Esophagus squamous epithelium (tissue), 5 donors: Measurements from ENCODE around the gene HDGFL2. TPM values are rescaled to one million over a fixed set of nuclear protein-coding genes. Genes with fewer than 3 reads are reported as not detected.

Source experiments
- DNase-seq: peaks from one replicate; lab custom pipeline; 2025; lab: John Stamatoyannopoulos, UW
- H3K27ac ChIP-seq, 4 donors: fragments of 200-600 bp; sonication (generic); one replicate each; pipeline ENCODE4 v1.5.1; 2016 to 2019; ENCODE audit warnings: mild to moderate bottlenecking in 1 of 4
- H3K27me3 ChIP-seq, 4 donors: fragments of 200-600 bp; sonication (generic); 1 replicate in 3 of 4; 2 replicates in 1 of 4; pipeline versions ENCODE4 v1.5.1 to v1.6.0; 2017 to 2021; ENCODE audit warnings: antibody characterized with exemption in 1 of 4
- H3K36me3 ChIP-seq, 3 donors: fragments of 200-600 bp; sonication (generic); one replicate each; pipeline ENCODE4 v1.5.1; 2016 to 2019
- H3K4me1 ChIP-seq, 3 donors: fragments of 200-600 bp; sonication (generic); one replicate each; pipeline ENCODE4 v1.5.1; 2017 to 2019
- H3K4me3 ChIP-seq, 4 donors: fragments of 200-600 bp; sonication (generic); 1 replicate in 3 of 4; 2 replicates in 1 of 4; pipeline ENCODE4 v1.5.1; 2016 to 2019; ENCODE audit warnings: mild to moderate bottlenecking in 2 of 4, moderate library complexity in 1 of 4
- H3K9me3 ChIP-seq, 3 donors: fragments of 200-600 bp; sonication (generic); one replicate each; pipeline ENCODE4 v1.5.1; 2016 to 2019
- CTCF ChIP-seq, 6 experiments: fragments of 450-650 bp in 4 of 6; fragments of 200-600 bp in 2 of 6; sonication (generic) in 2 of 6; IDR thresholded peaks; one replicate each; pipeline ENCODE4 v1.5.1; 2016 to 2019; ENCODE audit warnings: antibody characterized with exemption in 6 of 6, mild to moderate bottlenecking in 4 of 6, moderate library complexity in 4 of 6
- POLR2A ChIP-seq, 4 donors: fragments of 450-650 bp; IDR thresholded peaks; one replicate each; pipeline ENCODE4 v1.6.1; 2017; ENCODE audit warnings: antibody characterized with exemption in 4 of 4, mild to moderate bottlenecking in 4 of 4, moderate library complexity in 3 of 4
- WGBS, 2 donors: methylation state at CpG; one replicate each; pipeline ENCODE4 v1.1.5; 2018; 5-methylcytosine and 5-hydroxymethylcytosine counted together
- intact Hi-C: fragments of 100-400 bp; cut with DNase I; formaldehyde crosslinking; loops from one replicate; pipeline ENCODE4 v1.15.0; 2022
- total RNA-seq, 4 donors: library from RNA; depleted of rRNA; stranded (reverse); fragments of >200 nt; gene quantifications; one replicate each; pipeline ENCODE4 v1.1.0, GENCODE V29; 2016
- donor health status: DM: yes; HTN: yes; CAD: no.

Gene HDGFL2
- total RNA-seq, 4 donors from 2014 or later = 18.4 to 28.8 (median 20.5) TPM

- Histone ChIP-seq H3K27me3 (no peaks in the 10 kb centered on the region), H3K4me1 (no peaks in the 10 kb centered on the region), H3K36me3 (peaks cover 0 to 6% (median 0%) of the 10 kb centered on the region in 3 donors), H3K4me3 (no peak overlapping the region), H3K9me3 (no peaks in the 10 kb centered on the region), H3K27ac (no peak overlapping the region)
- intact Hi-C loops = no loop called here
- 78 to 79% methylated on average over 8 to 13 of the region's 37 CpGs for WGBS, 2 donors
- DNase-seq = no peak
- TF ChIP-seq POLR2A (IDR thresholded peaks at IDR 0.05) = no peak
- no peak for TF ChIP-seq CTCF (IDR thresholded peaks at IDR 0.05)
Observed at GRCh38 chr19:4510435-4511255, 38.5 kb downstream of the HDGFL2 start.

GRCh38 chr19:4511300-4512054 lies 39.4 kb downstream of the HDGFL2 start:
- intact Hi-C loops = no loop called here
- no peak overlapping the region for H3K4me3 ChIP-seq
- H3K4me1 ChIP-seq = no peaks in the 10 kb centered on the region
- H3K27me3 ChIP-seq = no peaks in the 10 kb centered on the region
- TF ChIP-seq CTCF (IDR thresholded peaks at IDR 0.05) = no peak
- TF ChIP-seq POLR2A (IDR thresholded peaks at IDR 0.05) = no peak
- H3K9me3 ChIP-seq = no peaks in the 10 kb centered on the region
- no peak for DNase-seq
- no peaks in the 10 kb centered on the region for H3K36me3 ChIP-seq
- 77 to 81% methylated on average over 21 to 25 of the region's 27 CpGs for WGBS, 2 donors
- H3K27ac ChIP-seq = no peak overlapping the region

- 72 to 81% methylated on average over 4 to 13 of the region's 17 CpGs for WGBS, 2 donors
- TF ChIP-seq POLR2A (IDR thresholded peaks at IDR 0.05) (no peak), CTCF (IDR thresholded peaks at IDR 0.05) (no peak)
- H3K27ac ChIP-seq = no peak overlapping the region
- no peaks in the 10 kb centered on the region for H3K36me3 ChIP-seq
- no peak overlapping the region for H3K4me3 ChIP-seq
- H3K27me3 ChIP-seq = peaks cover 0 to 5% (median 0%) of the 10 kb centered on the region in 4 donors
- DNase-seq = no peak
- intact Hi-C loops = no loop called here
- H3K9me3 ChIP-seq = no peaks in the 10 kb centered on the region
- peaks cover 0 to 3% (median 0%) of the 10 kb centered on the region in 3 donors for H3K4me1 ChIP-seq
Observed at GRCh38 chr19:4512070-4512469, 40.0 kb downstream of the HDGFL2 start.

DNA sequence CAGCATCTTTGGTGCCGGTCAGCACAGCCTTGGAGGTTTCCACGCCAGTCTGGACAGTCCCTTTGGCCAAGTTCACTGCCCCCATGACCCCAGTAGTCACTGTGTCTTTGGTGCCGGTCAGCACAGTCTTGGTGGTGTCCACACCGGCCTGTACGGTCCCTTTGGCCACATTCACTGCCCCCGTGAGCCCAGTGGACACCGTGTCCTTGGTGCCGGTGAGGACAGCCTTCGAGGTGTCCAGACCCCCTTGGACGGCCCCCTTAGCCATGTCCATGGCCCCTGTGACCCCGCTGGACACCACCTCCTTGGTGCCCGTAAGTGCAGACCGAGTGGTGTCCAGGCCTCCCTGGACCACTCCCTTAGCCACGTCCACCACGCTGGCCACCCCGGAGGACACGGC lies 41.2 kb downstream of the HDGFL2 start:
- TF ChIP-seq CTCF (IDR thresholded peaks at IDR 0.05) (no peak), POLR2A (IDR thresholded peaks at IDR 0.05) (no peak)
- Histone ChIP-seq H3K27ac (no peak overlapping the region), H3K4me3 (no peak overlapping the region), H3K27me3 (peaks cover 0 to 13% (median 0%) of the 10 kb centered on the region in 4 donors), H3K4me1 (peaks cover under 1 to 7% (median under 1%) of the 10 kb centered on the region in 3 donors), H3K9me3 (no peaks in the 10 kb centered on the region), H3K36me3 (no peaks in the 10 kb centered on the region)
- DNase-seq = no peak
- 90 to 92% methylated on average over 2 to 4 of the region's 17 CpGs for WGBS, 2 donors
- intact Hi-C loops = no loop called here

- H3K27ac ChIP-seq = no peak overlapping the region
- WGBS, 2 donors = 55 to 85% methylated on average over 1 to 2 of the region's 5 CpGs
Observed at GRCh38 chr19:4515732-4516131, 43.6 kb downstream of the HDGFL2 start.

More at GRCh38 chr19:4515732-4516131, 43.6 kb downstream of the HDGFL2 start:
- peaks cover 18 to 26% (median 20%) of the 10 kb centered on the region in 3 donors for H3K4me1 ChIP-seq
- H3K9me3 ChIP-seq = no peaks in the 10 kb centered on the region
- intact Hi-C loops = no loop called here
- peaks cover 0 to 17% (median 0%) of the 10 kb centered on the region in 4 donors for H3K27me3 ChIP-seq
- no peak for TF ChIP-seq CTCF (IDR thresholded peaks at IDR 0.05)
- no peak for TF ChIP-seq POLR2A (IDR thresholded peaks at IDR 0.05)
- H3K4me3 ChIP-seq = no peak overlapping the region
- DNase-seq = no peak
- H3K36me3 ChIP-seq = no peaks in the 10 kb centered on the region
